GM19099 (cell line): ENCODE results near the gene SLC2A2.

Experiments used
- POLR2A ChIP-seq: IDR thresholded peaks from 3 replicates; pipeline ENCODE4 v1.6.1; 2011; ENCODE audit warnings: low read depth; ENCODE audit not compliant: insufficient read length; ENCODE audit errors: extremely low read depth

The SLC2A2 gene

GRCh38 chr3:171011109-171011872 lies 15.2 kb downstream of the SLC2A2 start:
- no peak for TF ChIP-seq POLR2A

GRCh38 chr3:171007316-171007715 lies 19.2 kb downstream of the SLC2A2 start:
- TF ChIP-seq POLR2A, result no peak

- no peak for TF ChIP-seq POLR2A
Observed at GRCh38 chr3:171005648-171006047, 20.9 kb downstream of the SLC2A2 start.

- no peak for TF ChIP-seq POLR2A
Observed at GRCh38 chr3:171001957-171002694, 24.4 kb downstream of the SLC2A2 start.

GRCh38 chr3:171001250-171001893 lies 25.1 kb downstream of the SLC2A2 start:
- TF ChIP-seq POLR2A, result no peak

GRCh38 chr3:171000281-171000680 lies 26.2 kb downstream of the SLC2A2 start:
- no peak for TF ChIP-seq POLR2A

GRCh38 chr3:170999737-171000242 lies 26.7 kb downstream of the SLC2A2 start:
- TF ChIP-seq POLR2A, result no peak

- no peak for TF ChIP-seq POLR2A
Observed at GRCh38 chr3:170997961-170998913, 28.3 kb downstream of the SLC2A2 start.

GRCh38 chr3:170992854-170993253 lies 33.7 kb downstream of the SLC2A2 start:
- TF ChIP-seq POLR2A, result no peak

GRCh38 chr3:170991664-170992063 lies 34.9 kb downstream of the SLC2A2 start:
- TF ChIP-seq POLR2A, result no peak

GRCh38 chr3:170989100-170989648 lies 37.3 kb downstream of the SLC2A2 start:
- no peak for TF ChIP-seq POLR2A

- TF ChIP-seq POLR2A, result no peak
Observed at GRCh38 chr3:170988378-170988777, 38.1 kb downstream of the SLC2A2 start.

GRCh38 chr3:170985304-170985703 lies 41.2 kb downstream of the SLC2A2 start:
- TF ChIP-seq POLR2A, result no peak

- no peak for TF ChIP-seq POLR2A
Observed at GRCh38 chr3:170982733-170983132, 43.8 kb downstream of the SLC2A2 start.

GRCh38 chr3:170980399-170980798 lies 46.1 kb downstream of the SLC2A2 start:
- no peak for TF ChIP-seq POLR2A
